NCI-H2227 (cell line): Measurements from ENCODE around the gene BBS12.
"Not testable (repeated sequence)": the region's sequence is repeated elsewhere in the genome, so short reads cannot be mapped to it uniquely, and the experiment has no call there.

Source experiments
- DNase-seq: peaks from one replicate; lab custom pipeline; 2025; ENCODE audit not compliant: unreplicated experiment; lab: John Stamatoyannopoulos, UW

Gene BBS12

DNA sequence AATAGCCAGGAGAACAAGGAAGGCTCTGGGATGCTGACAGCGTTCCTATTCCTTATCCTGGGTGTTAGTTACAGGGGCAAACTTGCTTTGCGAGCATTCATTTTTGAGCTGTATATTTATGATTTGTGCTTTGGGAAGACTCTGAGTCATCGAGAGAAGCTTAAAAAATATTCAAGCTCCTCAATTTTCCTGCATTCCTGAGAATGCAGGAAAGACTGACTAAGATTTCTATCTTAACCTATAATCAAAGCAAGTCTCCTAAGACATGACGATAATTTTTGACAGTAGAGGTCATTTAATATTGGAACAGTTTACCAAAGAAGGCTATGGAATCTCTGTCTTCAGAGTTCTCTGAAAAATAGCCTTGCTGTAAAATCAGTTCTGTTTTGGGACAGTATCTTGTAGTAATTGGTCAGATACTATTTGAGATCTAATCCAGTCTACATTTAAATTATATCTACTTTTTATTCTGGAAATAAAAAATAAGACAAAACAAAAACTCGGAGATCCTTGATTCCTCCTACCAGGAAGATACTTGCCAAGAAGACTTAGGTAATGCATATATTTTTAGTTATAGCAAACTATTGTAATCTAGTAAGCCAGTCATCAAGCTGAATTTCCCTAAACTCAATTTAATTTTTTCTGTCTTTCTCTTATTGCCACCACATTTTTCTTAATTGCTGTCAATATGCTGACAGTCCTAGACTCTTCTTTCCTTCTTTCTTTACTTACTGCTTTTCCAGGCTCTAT, 31.7 kb downstream of the BBS12 start:
- DNase-seq: no peak

GRCh38 chr4:122764821-122765215, 32.3 kb downstream of the BBS12 start:
- no peak for DNase-seq

GRCh38 chr4:122765692-122766352, 33.3 kb downstream of the BBS12 start:
- no peak for DNase-seq

DNA sequence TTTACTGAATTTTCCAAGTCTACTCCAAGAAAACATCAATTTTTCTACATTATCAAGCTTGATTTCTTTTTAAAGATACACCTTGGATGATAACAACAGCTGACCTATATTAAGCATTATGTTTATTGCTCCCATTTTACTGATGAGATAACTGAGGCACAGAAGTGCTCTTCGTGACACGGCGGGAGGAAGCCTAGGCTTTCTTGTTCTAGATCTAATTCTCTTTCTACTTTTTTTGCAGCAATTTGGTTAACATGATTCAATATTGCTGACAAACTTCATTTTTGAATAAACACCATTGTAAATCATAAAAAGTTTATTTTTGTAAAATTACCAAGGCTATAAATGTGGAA, 33.8 kb downstream of the BBS12 start:
- DNase-seq: no peak

GRCh38 chr4:122766950-122767349, 34.4 kb downstream of the BBS12 start:
- no peak for DNase-seq

GRCh38 chr4:122771724-122772123, 39.2 kb downstream of the BBS12 start:
- no peak for DNase-seq

DNA sequence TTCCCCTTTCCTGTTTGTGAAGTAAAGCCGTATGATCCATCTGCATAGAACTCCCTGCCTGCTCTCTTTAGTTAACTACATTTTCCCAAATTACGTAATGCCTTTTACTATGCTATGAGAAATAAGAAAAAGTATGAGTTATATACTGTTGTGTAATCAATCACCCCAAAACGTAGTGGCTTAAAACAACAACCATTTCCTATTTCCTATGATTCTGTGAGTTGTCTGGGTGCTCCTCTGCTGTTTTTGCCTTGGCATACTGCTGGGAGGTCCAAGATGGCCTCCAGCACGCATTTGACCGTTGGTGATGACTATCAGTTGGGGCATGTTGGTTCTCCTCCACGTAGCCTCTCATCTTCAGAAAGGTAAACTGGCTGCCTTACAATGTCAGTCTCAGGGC, 39.8 kb downstream of the BBS12 start:
- DNase-seq: no peak

GRCh38 chr4:122772986-122773385, 40.5 kb downstream of the BBS12 start:
- DNase-seq: no peak

- DNase-seq: no peak
These were observed 42.5 kb downstream of the BBS12 start for GRCh38 chr4:122775039-122775438.

DNA sequence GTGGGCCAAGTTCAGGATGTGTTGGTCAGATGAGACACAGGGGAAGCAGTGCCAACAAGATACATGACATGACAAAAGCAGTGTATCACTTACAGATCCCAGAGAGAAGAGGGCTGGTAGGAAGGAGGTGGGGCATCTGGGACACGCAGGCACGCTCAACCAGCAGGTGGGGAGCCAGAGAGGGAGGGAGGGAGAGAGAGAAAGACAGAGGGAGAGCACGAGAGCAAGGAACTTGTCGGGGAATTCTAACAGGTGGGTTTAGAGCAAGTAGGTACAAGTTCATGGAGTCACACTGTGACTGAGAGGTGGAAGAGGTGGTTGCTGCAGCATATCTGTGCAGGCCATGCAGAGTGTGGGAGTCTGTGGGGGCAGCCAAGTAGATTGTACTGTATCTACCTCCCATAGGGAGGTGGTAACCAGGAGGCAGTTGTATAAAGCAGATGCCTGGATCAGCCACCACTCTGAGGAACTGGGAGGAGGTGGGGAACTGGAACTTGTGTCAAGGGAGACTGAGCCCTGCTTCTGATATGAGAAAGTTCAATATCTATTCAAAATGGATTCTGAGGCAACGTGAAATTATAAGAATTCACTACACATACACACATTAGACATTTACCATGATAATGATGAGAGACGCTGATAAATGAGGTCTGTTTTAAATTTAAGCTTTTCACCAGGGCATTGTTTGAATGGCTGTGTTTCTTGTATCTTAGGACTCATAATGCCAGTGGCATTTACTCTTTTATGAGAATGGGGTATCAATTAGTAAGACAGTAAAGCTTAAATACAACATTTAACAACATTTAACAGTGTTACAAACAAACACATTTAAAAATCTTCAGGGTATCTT, 43.7 kb downstream of the BBS12 start:
- DNase-seq: no peak

- no peak for DNase-seq
These were observed 44.4 kb downstream of the BBS12 start for GRCh38 chr4:122776916-122777315.

DNA sequence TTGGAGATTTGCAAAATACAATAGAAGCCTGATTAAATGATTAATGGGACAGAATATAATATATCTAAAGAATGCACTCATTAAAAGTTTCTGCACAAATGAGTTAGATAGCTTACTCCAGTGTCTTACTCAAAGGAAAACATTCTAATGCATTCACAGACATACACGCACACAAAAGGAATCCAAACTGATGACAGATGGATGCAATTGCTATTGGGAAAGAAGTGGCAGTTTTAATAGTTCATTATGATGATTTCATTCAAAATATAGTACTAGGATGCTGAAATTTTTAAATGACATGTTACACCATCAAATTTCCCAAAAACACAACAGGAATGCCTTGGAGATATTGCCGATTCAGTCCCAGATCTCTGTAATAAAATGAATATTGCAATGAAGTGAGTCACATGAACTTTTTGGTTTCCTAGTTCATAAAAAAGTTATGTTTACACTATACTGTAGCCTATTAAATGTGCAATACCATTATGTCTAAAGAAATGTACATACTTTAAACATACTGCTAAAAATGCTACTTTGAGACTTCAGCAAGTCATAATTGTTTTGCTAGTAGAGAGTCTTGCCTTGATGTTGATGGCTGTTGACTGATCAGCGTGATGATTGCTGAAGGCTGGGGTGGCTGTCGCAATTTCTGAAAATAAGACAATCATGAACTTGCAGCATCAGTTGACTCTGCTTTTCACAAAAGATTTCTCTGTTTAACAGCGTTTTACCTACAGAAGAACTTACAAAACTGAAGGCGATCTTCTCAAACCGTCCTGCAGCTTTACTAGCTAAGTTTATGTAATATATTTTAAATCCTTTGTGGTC, 45.6 kb downstream of the BBS12 start:
- DNase-seq: no peak

DNA sequence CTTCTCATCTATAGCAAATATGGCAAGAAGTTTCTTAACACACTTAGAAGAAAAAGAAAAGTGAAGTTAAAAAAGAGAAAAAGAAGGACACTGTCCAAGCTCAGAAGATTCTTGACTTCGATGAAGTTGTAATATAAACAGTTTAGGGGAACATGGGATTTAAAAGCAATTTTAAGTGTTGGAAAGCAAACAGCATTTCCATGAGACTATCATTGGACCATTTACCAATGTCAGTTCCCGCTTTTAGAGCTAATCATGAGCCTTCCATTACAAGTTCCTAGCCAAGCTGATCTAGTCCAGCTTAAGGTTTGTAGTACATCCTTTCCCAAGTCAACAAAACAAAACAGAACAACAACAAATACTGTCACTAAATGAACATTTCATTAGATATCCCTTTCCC, 49.0 kb downstream of the BBS12 start:
- no peak for DNase-seq

GRCh38 chr4:122783301-122784215, 51.1 kb downstream of the BBS12 start:
- DNase-seq: no peak

DNA sequence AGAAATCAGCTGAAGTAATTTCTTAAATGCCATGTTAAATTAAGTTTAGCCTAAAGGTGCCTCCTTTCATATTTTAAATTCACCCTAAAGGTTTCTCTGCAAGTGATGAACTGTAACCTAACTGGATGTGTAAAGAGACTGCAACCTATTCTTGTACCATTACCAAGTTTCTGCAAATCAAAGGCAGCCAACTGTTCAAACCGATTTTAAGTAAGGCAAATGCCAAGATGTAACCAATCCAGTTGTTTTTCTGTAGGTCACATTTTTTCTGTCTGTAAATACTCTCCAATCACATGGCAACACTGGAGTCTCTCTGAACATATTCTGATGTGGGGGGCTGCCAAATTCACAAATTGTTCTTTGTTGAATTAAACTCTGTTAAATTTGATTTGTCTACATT, 51.8 kb downstream of the BBS12 start:
- no peak for DNase-seq

GRCh38 chr4:122785099-122785498, 52.6 kb downstream of the BBS12 start:
- DNase-seq: no peak

DNA sequence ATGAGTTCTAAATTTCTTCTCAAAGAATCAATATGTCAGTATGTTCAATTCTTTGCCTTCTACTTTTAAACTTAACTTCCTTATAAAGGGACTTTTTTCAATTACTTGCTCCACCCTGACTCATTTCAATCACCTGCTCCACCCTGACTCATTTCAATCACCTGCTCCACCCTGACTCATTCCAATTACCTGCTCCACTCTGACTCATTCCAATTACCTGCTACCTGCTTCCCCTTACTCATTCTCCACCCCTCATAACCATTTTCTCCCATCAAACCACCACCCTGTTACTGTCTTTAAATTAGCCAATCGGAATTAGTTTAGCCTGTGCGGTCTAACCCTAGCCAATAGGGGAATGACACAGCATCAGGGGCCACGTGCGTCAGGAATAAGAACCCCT, 53.8 kb downstream of the BBS12 start:
- DNase-seq: not testable (repeated sequence)

DNA sequence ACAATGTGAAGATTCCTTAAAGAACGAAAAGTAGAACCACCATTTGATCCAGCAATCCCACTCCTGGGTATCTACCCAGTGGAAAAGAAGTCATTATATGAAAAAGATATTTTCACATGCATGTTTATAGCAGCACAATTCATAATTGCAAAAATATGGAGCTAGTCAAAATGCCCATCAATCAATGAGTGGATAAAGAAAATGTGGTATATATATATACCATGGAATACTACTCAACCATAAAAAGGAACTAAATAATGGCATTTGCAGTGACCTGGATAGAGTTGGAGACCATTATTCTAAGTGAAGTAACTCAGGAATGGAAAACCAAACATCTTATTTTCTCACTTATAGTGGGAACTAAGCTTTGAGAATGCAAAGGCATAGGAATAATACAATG, 54.4 kb downstream of the BBS12 start:
- not testable (repeated sequence) for DNase-seq

- no peak for DNase-seq
These were observed 55.4 kb downstream of the BBS12 start for GRCh38 chr4:122787940-122788339.

- no peak for DNase-seq
These were observed 56.4 kb downstream of the BBS12 start for GRCh38 chr4:122788935-122789334.
